Activated CD8-positive, alpha-beta T cell treated with anti-CD3 and anti-CD28 coated beads, Interleukin-2, amount 10 ng/mL, durations not matched to agents 7 days and 5 days (primary cell): ENCODE data around the gene TUBG2. TPM values are rescaled to one million over a fixed set of nuclear protein-coding genes. Genes with fewer than 3 reads are reported as not detected.
"Not testable (repeated sequence)": the region's sequence is repeated elsewhere in the genome, so short reads cannot be mapped to it uniquely, and the experiment has no call there.

Source experiments
- ATAC-seq: fragments of 150-1000 bp; cut with Tn5 transposase; one replicate; pipeline ENCODE4 v1.10.0; 2021; ENCODE audit warnings: moderate library complexity
- CTCF ChIA-PET: fragments of 350-600 bp; sonication (Branson Sonifier 250); formaldehyde crosslinking; loops from one replicate; lab custom pipeline; 2021; ENCODE audit warnings: antibody characterized with exemption; lab: Charles Lee
- POLR2A ChIA-PET: fragments of 350-600 bp; sonication (Branson Sonifier 250); formaldehyde crosslinking; loops from one replicate; lab custom pipeline; 2021; ENCODE audit warnings: antibody characterized with exemption; lab: Charles Lee
- DNase-seq: peaks from one replicate; pipeline ENCODE4 v3.0.0-alpha.2; 2020
- H3K27ac Mint-ChIP-seq: one replicate; pipeline ENCODE4 v1.8.0; 2021; ENCODE audit warnings: mild to moderate bottlenecking, mixed read lengths
- H3K27me3 Mint-ChIP-seq: one replicate; pipeline ENCODE4 v1.8.0; 2021; ENCODE audit warnings: low read depth, mixed read lengths
- H3K36me3 Mint-ChIP-seq: one replicate; pipeline ENCODE4 v1.8.0; 2021; ENCODE audit warnings: low read depth, mixed read lengths
- H3K4me1 Mint-ChIP-seq: one replicate; pipeline ENCODE4 v1.8.0; 2021; ENCODE audit warnings: low read depth, mixed read lengths
- H3K4me3 Mint-ChIP-seq: one replicate; pipeline ENCODE4 v1.8.0; 2021; ENCODE audit warnings: mild to moderate bottlenecking, mixed read lengths
- H3K9me3 Mint-ChIP-seq: one replicate; pipeline ENCODE4 v1.8.0; 2022; ENCODE audit warnings: mixed read lengths; ENCODE audit not compliant: insufficient read depth
- total RNA-seq, 2 experiments: library from RNA; stranded (reverse); gene quantifications; one replicate each; pipeline ENCODE4 v1.2.3, GENCODE V29; 2021

TUBG2 gene
- 1 to 10 TPM; 8.0 to 8.1 TPM for total RNA-seq

DNA sequence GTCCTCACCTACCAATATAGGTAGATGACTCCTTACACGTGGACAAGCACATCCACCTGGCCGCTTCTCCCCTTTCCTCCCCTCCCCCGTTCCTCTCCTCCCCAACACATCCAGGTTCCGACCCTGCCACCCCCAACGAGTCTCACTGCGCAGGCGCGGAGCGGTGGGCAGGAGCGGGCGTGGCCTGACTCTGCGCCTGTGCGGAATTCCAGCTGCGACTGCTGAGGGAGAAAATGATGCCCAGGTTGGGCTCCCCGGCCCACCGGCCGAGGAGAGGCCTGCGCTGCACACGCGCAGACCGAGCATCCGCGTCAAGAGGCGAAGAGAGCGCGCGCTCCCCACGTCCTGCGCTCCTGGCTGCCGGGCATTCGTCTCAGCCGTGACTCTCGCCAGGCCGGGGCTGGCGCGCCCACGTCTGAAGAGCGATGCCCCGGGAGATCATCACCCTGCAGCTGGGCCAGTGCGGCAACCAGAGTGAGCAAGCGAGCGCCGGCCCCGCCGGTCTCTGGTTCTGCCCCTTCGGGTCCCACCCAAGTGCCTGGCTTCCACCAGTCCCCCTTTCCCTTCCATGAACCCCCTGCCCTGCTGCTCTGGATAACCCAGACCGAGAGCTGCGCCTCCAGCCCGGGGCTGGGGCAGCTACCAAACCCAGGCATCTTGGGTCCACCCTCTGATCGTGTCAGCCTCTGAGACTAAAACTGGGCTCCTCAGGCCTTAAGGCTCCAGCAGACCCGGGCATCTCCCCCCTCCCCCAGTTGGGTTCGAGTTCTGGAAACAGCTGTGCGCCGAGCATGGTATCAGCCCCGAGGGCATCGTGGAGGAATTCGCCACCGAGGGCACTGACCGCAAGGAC, at the start of gene TUBG2:
TSS of gene TUBG2 (plus strand) at position 206 of the 853 bp plus-strand sequence. CDS start at position 426, 220 bp downstream.
- H3K36me3 Mint-ChIP-seq, result peaks cover 3% of the 10 kb centered on the region
- CTCF ChIA-PET, result interaction anchor here (0.8 kb wide), 1 partner anchor 75 kb away, joined by 3 read pairs; no protein-coding TSS in a partner anchor
- H3K4me1 Mint-ChIP-seq, result peaks cover 22% of the 10 kb centered on the region
- H3K4me3 Mint-ChIP-seq, result peak within 1 kb of the TSS; percentile 86
- peaks cover 8% of the 10 kb centered on the region for H3K27me3 Mint-ChIP-seq
- peak; percentile 82 for ATAC-seq
- H3K9me3 Mint-ChIP-seq, result no peaks in the 10 kb centered on the region
- POLR2A ChIA-PET, result interaction anchor here (1.1 to 1.3 kb wide), 2 partner anchors 11 to 54 kb away, joined by 3 to 5 read pairs; no protein-coding TSS in a partner anchor
- peak within 1 kb of the TSS; percentile 82 for H3K27ac Mint-ChIP-seq
- peak; percentile 79 for DNase-seq

DNA sequence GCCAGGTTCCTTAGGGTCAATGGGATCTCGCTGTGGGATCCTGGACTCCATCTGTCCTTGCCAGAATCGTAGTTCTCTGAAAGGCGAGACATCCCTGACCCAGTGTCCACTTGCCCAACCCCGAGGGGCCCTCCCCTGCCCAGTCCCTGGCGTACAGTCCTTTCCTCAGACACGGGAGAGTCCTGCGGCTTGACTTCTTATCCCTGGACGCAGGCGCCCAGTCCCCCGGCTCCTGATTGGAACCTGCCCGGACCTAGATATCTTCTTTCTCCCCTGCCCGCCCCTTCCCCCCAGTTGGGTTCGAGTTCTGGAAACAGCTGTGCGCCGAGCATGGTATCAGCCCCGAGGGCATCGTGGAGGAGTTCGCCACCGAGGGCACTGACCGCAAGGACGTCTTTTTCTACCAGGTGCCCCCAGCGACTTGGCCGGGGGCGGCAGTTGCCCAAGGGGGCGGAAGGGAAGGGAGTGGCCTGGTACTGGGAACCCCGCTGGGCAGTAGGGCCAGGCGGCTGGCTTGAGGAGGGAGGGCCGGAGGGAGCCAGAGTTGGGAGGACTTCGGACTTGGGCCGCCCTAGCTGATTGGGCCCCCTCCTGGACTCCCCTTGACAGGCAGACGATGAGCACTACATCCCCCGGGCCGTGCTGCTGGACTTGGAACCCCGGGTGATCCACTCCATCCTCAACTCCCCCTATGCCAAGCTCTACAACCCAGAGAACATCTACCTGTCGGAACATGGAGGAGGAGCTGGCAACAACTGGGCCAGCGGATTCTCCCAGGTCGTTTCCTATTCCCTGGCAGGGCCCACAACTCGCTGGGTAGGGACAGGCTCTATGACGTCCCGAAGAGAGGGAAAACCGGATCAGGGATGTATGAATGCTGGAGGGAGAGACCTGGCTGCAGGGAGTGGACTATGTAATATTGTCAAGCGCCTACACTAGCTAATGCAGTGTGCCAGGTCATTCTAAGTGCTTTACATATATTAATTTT, 49.0 kb upstream of the TUBG2 start:
- ChIA-PET CTCF (interaction anchor here (0.6 to 4.4 kb wide), 12 partner anchors 9 to 214 kb away, joined by 3 to 72 read pairs (median 6); partner anchors contain the start of genes BECN1, CCR10, PLEKHH3 and PSMC3IP), POLR2A (interaction anchor here (0.7 to 2.6 kb wide), 10 partner anchors 9 to 693 kb away, joined by 3 to 17 read pairs (median 4); partner anchors contain the start of genes PSMC3IP and VPS25)
- H3K36me3 Mint-ChIP-seq, result peaks cover 37% of the 10 kb centered on the region
- DNase-seq, H3K27me3 Mint-ChIP-seq, H3K9me3 Mint-ChIP-seq: not testable (repeated sequence)
- H3K4me1 Mint-ChIP-seq, result peaks cover 35% of the 10 kb centered on the region
- H3K4me3 Mint-ChIP-seq, result peak overlapping the region; percentile 100
- H3K27ac Mint-ChIP-seq, result peak overlapping the region; percentile 97
- peak; percentile 1 for ATAC-seq

DNA sequence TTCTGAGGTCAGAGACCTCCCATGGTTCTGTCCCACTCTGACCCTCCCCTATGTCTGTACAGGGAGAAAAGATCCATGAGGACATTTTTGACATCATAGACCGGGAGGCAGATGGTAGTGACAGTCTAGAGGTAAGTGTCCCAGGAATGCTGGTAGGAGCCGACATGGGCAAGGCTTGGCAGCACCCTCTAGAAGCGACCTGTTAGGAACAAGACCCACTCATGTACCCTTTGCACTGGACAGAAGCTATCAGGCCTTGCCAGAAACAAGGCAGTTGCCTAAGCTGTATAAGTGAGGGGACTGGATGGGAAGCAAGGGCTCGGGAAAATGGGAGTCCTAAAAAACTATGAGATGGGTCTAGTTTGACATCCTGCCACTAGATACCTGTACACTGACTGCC, 47.1 kb upstream of the TUBG2 start:
- ATAC-seq (no peak), DNase-seq (no peak)
- no peaks in the 10 kb centered on the region for H3K27me3 Mint-ChIP-seq
- ChIA-PET POLR2A (no interaction called here), CTCF (no interaction called here)
- peaks cover 20% of the 10 kb centered on the region for H3K4me1 Mint-ChIP-seq
- H3K4me3 Mint-ChIP-seq, result no peak overlapping the region
- H3K27ac Mint-ChIP-seq, result no peak overlapping the region
- H3K36me3 Mint-ChIP-seq, result peaks cover 40% of the 10 kb centered on the region
- no peaks in the 10 kb centered on the region for H3K9me3 Mint-ChIP-seq

DNA sequence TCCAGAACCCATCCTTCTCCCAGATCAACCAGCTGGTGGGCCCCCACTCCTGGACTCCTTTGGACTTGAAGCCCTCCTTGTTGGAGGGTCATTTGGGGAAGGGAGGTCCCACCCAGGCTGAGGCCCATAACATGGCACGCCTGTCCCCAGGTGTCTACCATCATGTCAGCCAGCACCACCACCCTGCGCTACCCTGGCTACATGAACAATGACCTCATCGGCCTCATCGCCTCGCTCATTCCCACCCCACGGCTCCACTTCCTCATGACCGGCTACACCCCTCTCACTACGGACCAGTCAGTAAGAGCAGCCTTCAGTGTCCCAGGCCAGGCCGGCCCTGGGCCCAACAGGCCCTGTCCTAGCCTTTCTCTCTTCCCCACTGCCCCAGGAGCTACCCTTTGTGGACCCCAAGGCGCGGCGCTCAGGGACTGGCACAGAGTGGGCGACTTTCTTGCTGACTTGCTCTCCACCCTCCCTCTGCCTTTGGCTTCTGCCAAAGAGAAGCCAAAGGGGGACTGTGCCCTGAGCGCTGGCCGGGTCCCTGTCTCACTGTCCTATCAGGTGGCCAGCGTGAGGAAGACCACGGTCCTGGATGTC, 45.3 kb upstream of the TUBG2 start:
- Mint-ChIP-seq H3K9me3 (no peaks in the 10 kb centered on the region), H3K36me3 (peaks cover 36% of the 10 kb centered on the region), H3K4me3 (no peak overlapping the region), H3K4me1 (peaks cover 16% of the 10 kb centered on the region), H3K27ac (no peak overlapping the region), H3K27me3 (no peaks in the 10 kb centered on the region)
- DNase-seq, result no peak
- ChIA-PET CTCF (no interaction called here), POLR2A (interaction anchor here (0.7 kb wide), 1 partner anchor 816 kb away, joined by 3 read pairs; no protein-coding TSS in a partner anchor)
- no peak for ATAC-seq

DNA sequence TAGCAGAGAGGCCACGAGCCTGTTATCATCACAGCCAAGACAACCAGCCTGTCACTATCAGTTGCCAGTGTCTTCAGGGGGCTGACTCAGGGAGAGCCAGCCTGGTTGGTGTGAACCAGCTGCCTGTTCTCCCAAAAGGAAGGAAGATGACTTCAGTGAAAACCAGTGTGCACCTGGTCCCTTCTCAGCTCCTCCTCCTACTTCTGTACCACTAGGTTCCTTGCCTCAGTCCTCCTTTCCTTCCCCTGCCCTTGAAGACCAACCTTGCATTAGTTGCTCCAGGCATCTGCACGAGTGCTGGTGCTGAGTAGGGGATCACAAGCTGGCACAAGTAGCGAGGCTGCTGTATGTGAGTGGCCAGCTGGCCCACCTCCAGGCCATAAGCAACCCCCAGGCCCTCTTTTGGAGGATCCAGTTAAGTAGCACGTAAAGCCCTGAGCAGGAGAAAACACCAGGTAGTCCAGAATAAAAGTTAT, 41.1 kb upstream of the TUBG2 start:
- no peak overlapping the region for H3K27ac Mint-ChIP-seq
- ATAC-seq (no peak), DNase-seq (no peak)
- no peak overlapping the region for H3K4me3 Mint-ChIP-seq
- CTCF ChIA-PET, result interaction anchor here (0.8 to 3.3 kb wide), 5 partner anchors 9 to 206 kb away, joined by 3 to 12 read pairs (median 7); partner anchors contain the start of genes BECN1, PSMC3IP, RETREG3 and TUBG1
- H3K9me3 Mint-ChIP-seq, result no peaks in the 10 kb centered on the region
- H3K36me3 Mint-ChIP-seq, result peaks cover 24% of the 10 kb centered on the region
- peaks cover 15% of the 10 kb centered on the region for H3K4me1 Mint-ChIP-seq
- POLR2A ChIA-PET, result interaction anchor here (0.6 to 3.2 kb wide), 2 partner anchors 9 to 259 kb away, joined by 3 to 14 read pairs; partner anchors contain the start of genes RETREG3 and TUBG1
- peaks cover 2% of the 10 kb centered on the region for H3K27me3 Mint-ChIP-seq

DNA sequence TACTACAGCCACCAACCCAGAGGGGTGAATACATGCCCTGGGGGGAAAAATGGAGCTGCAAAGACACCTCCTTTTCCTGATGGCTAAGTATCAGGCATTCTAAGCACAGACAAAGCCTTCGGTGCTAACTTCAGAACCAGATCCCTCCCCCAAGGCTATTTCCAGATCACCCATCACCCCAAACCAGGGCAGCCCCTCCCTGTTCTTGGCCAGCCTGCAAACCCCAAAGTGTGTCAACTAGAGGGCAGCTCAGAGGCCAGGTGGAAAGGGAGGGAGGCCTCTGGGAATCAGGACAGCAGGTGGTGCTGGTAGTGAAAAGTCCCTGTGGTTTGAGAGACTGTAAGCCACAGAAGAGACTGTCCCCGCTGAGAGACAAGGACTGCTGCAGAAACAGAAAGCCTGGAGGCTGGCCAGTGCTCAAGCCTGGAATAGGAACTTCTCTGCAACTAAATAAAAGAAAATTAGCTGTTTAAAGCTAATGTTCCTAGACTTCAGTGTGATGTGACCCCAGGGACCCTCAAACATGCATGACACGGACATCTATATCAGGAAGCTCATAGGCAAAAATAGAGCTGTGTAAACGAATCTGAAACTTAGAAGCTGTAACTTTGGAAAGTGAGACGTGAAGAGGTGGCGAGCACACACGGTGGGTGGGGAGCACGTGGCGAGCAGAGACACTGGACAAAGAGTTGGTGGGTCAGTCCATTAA, 40.5 kb upstream of the TUBG2 start:
- Mint-ChIP-seq H3K9me3 (no peaks in the 10 kb centered on the region), H3K27me3 (peaks cover 2% of the 10 kb centered on the region), H3K36me3 (peaks cover 21% of the 10 kb centered on the region), H3K4me3 (no peak overlapping the region), H3K4me1 (peaks cover 15% of the 10 kb centered on the region), H3K27ac (peak overlapping the region; percentile 5)
- ATAC-seq (peak; percentile 56), DNase-seq (peak; percentile 26)
- ChIA-PET CTCF (interaction anchor here (0.8 to 3.3 kb wide), 5 partner anchors 10 to 205 kb away, joined by 3 to 12 read pairs (median 7); partner anchors contain the start of genes BECN1, PSMC3IP, RETREG3 and TUBG1), POLR2A (interaction anchor here (0.6 to 3.2 kb wide), 2 partner anchors 9 to 258 kb away, joined by 3 to 14 read pairs; partner anchors contain the start of genes RETREG3 and TUBG1)

DNA sequence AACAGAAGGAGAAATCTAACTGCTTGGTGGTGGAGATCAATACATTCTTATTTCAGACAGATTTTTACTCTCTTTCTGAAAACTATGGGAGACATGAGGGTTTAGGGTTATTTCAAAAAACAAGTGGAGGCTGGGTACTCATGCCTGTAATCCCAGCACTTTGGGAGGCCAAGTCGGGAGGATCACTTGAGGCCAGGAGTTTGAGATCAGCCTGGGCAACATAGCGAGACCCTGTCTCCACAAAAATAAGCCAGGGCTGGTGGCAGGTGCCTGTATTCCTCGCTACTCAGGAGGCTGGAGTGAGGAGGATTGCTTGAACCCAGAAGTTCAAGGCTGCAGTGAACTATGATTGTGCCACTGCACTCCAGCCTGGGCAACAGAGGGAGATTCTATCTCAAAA, 37.1 kb upstream of the TUBG2 start:
- H3K9me3 Mint-ChIP-seq, DNase-seq, POLR2A ChIA-PET, ATAC-seq, H3K27me3 Mint-ChIP-seq, CTCF ChIA-PET, H3K27ac Mint-ChIP-seq, H3K4me3 Mint-ChIP-seq, H3K36me3 Mint-ChIP-seq: not testable (repeated sequence)
- H3K4me1 Mint-ChIP-seq, result peaks cover 15% of the 10 kb centered on the region

DNA sequence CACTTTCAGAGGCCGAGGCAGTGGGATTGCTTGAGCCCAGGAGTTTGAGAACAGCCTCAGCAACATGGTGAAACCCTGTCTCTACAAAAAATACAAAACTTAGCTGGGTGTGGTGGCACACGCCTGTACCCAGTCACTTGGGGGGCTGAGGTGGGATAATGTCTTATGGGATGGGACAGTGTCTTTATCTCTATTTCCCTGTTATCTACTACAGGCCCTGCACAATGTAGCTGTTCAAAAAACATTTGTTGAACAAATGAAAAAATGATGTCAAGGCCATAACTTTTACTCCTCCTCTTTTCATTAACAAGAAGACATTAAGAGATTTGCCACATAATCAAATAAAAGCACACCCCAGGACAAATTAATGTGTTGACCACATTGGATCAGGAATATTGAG, 35.8 kb upstream of the TUBG2 start:
- no peak for DNase-seq
- Mint-ChIP-seq H3K36me3 (no peaks in the 10 kb centered on the region), H3K4me3 (no peak overlapping the region), H3K27me3 (peaks cover 2% of the 10 kb centered on the region), H3K27ac (no peak overlapping the region), H3K9me3 (no peaks in the 10 kb centered on the region), H3K4me1 (peaks cover 8% of the 10 kb centered on the region)
- CTCF ChIA-PET, result interaction anchor here (0.7 to 2.3 kb wide), 2 partner anchors 14 to 60 kb away, joined by 3 to 7 read pairs; partner anchors contain the start of genes RETREG3 and TUBG1
- POLR2A ChIA-PET, result interaction anchor here (0.6 kb wide), 1 partner anchor 473 kb away, joined by 3 read pairs; no protein-coding TSS in a partner anchor
- no peak for ATAC-seq

DNA sequence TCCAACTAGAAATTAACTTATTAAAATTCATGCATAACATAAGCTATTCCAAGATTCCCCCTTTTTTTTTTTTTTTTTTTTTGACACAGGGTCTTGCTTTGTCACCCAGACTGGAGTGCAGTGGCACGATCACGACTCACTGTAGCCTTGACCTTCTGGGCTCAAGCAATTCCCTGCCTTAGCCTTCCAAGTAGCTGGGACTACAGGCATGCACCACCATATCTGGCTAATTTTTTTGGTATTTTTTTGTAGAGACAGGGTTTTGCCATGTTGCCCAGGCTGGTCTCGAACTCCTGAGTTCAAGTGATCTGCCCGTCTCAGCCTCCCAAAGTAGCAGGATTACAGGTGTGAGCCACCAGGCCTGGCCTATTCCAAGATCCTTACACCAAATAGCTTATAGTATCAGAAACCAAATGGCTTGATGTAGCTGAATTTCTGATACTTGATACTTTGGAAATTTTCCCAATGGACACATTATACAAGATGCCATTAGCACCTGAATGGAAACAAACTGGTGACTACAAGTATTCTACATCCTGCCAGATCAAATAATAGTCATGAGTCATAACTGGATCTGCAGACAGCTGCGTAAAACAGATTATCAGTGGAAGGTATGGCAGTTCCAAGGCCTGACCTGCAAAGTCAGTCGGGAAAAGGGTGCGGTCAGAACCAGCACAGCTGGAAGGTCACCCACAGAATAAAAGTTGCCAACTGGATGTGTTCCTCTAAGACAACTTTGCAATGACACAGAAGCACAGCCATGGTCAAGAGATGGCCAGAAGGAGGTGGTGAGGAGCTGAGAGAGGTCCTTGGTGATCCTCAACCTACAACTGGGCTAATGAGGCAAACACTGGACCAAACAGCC, 35.1 kb upstream of the TUBG2 start:
- Mint-ChIP-seq H3K4me1 (peaks cover 2% of the 10 kb centered on the region), H3K36me3 (no peaks in the 10 kb centered on the region), H3K4me3 (no peak overlapping the region), H3K27ac (no peak overlapping the region), H3K27me3 (peaks cover 2% of the 10 kb centered on the region), H3K9me3 (no peaks in the 10 kb centered on the region)
- no peak for DNase-seq
- no peak for ATAC-seq
- CTCF ChIA-PET, result interaction anchor here (2.3 kb wide), 1 partner anchor 15 kb away, joined by 7 read pairs; the partner anchor contains the start of genes RETREG3 and TUBG1
- POLR2A ChIA-PET, result no interaction called here
